GM10847 (cell line): ENCODE data around the gene GYS2.

ENCODE experiments used
- POLR2A ChIP-seq: IDR thresholded peaks from 2 replicates; pipeline ENCODE4 v1.6.1; 2011; ENCODE audit not compliant: insufficient read length; ENCODE audit errors: extremely low read depth

The GYS2 gene

GRCh38 chr12:21538061-21538653 lies 66.5 kb downstream of the GYS2 start:
- TF ChIP-seq POLR2A: no peak

- no peak for TF ChIP-seq POLR2A
These were observed 75.2 kb downstream of the GYS2 start for GRCh38 chr12:21529456-21529855.

GRCh38 chr12:21528953-21529352 lies 75.7 kb downstream of the GYS2 start:
- TF ChIP-seq POLR2A: no peak

- TF ChIP-seq POLR2A: no peak
These were observed 77.0 kb downstream of the GYS2 start for GRCh38 chr12:21527451-21528180.

DNA sequence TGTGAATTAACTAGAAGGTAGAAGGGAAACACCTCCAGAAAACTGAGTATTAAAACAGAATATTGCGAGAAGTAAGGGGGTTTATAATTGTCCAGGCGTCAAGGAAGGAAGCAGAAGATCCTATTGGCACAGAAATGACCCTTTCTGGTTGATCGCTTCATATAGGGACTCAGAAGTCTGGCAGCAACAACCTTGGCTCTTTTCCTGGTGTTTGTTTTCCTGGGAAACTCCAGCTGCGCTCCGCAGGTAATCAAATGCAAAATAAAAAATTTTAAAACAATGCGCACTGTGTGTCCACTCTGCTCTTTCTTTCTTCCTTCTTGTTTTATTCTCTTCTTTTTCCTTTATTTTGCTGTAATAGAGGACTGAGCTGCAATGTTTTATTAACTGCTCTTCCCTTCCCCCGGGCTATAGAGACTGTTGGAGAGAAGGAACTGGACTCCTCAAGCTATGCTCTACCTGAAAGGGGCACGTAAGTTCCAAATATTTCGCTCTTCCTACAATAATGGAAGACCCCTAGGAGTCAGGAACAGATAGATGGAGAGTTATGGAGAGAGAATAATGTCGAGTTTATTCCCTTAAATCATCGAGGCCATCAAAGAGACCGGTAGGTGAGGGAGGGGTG lies 77.8 kb downstream of the GYS2 start:
- TF ChIP-seq POLR2A: no peak

DNA sequence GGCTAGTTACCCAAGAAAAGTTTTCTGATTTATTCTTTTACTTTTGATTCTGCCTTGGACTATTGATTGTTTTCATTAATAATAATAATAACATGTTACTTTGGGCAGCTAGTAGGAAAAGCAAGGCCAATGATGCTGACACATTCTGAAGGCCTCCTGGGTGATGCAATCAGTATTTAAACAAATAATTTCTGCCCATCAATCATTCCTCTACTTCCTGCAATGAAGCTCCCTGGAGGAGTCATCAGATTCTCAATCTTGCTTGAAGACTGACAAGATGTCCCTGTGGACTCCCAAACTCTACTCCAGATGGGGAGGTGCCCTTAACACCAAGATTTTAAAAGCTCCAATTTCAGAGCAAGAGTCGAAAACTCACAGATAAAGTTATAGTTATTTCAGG lies 78.6 kb downstream of the GYS2 start, which contains the start of gene SPX:
Gene SPX (plus strand): TSS at position 244 of the 400 bp plus-strand sequence. CDS start 177 bp downstream, outside the sequence.
- no peak for TF ChIP-seq POLR2A

GRCh38 chr12:21523148-21523547 lies 81.5 kb downstream of the GYS2 start:
- no peak for TF ChIP-seq POLR2A

DNA sequence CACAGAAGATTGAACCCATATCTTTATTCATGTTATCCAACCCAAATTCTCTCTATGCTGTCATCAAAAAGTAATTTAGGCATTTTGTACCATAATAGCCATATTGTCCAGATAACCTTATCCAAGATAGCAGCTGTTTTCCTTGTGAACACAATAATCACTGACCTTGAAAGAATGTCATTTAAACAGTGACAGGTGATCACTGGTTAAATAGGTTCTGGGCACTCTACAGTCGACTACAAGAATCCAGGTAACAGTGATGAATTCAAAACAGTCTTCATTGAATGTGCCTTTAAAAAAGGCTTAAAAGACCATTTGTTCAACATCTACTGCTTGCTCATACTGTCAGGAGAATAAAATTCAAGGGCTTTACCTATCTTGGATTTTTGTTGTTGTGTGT lies 83.1 kb downstream of the GYS2 start:
- TF ChIP-seq POLR2A: no peak

DNA sequence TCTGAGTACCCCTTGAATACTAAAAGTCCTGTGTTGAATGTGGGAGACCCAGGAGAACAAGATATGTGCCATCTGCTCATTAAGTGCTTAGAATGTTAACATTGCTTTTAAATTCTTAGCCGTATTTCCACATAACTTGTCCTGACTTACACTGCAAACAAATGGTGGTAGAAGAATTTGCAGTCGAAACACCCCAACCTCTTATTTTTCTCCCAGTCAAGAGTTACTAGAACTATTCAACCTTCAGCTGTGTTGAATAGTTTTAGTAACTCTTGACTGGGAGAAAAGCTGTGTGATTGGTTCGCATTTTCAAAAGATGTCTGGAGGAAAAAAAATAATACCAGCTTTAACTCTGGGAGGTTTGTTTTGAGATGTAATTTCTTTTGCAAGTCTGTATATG lies 86.2 kb downstream of the GYS2 start:
- no peak for TF ChIP-seq POLR2A

- TF ChIP-seq POLR2A: no peak
These were observed 88.4 kb downstream of the GYS2 start for GRCh38 chr12:21516281-21516680.

GRCh38 chr12:21509768-21510167 lies 94.9 kb downstream of the GYS2 start:
- no peak for TF ChIP-seq POLR2A

DNA sequence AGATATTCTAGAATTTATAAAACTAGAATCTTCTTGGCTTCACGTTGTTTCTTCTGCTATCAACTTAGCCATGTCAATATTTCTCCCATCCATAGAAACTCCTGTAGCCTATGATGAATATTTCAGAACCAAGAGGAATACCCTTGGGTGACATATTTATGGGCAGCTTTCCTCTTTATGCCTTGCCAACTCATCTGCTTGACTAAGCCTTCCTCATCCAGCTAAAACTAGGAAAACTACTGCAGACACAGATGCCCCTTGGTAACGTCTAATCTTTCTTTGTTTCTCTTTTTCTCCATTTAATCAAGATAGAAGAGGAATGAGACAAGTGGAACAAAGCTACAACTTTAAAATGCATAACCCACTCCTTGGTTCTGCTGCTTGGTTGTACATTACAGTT lies 96.8 kb downstream of the GYS2 start:
- TF ChIP-seq POLR2A: no peak

DNA sequence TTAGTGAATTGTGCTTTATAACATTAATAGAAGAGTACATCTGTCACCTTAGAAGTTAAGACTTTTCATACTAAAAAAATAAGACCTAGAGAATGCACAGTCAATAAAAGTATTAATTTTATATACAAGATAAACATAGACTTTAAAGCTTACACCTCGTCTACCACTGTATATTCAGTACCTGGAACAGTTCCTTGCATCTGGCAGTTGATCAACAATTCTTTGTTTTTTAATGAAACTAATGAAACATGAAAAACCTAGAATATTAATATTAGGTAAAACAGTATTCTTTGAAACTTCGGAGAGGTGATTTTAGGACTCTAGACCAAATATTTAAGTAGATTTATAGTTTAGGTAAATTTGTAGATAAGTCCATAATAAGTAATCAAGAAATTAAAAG lies 98.8 kb downstream of the GYS2 start:
- no peak for TF ChIP-seq POLR2A

GRCh38 chr12:21502872-21503271 lies 101.8 kb downstream of the GYS2 start:
- no peak for TF ChIP-seq POLR2A

- no peak for TF ChIP-seq POLR2A
These were observed 102.5 kb downstream of the GYS2 start for GRCh38 chr12:21502164-21502496.
